ENCODE measurements around the gene LRP1B.

DNA sequence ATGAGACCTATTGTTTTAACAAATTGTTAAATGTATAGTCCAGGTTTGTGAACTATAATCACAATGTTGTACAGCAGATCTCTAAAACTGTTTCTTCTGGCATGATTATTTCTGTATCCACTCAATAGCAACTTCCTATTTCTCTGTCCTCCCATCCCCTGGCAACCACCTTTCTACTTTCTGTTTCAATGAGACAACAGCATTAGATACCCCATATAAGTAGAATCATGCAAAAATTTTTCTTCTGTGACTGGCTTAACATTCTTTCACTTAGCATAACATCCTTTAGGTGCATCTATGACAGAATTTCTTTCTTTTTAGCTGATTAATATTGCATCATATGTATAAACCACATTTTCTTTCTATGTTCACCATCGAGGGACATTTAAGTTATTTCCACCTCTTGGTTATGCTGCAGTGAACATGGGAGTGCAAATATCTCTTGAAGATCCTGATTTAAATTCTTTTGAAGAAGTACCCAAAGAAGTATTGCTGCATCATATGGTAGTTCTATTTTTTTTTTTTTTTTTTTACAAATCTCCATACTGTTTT is 713.5 kb downstream of the LRP1B start:
- TF ChIP-seq, protein P1, sequence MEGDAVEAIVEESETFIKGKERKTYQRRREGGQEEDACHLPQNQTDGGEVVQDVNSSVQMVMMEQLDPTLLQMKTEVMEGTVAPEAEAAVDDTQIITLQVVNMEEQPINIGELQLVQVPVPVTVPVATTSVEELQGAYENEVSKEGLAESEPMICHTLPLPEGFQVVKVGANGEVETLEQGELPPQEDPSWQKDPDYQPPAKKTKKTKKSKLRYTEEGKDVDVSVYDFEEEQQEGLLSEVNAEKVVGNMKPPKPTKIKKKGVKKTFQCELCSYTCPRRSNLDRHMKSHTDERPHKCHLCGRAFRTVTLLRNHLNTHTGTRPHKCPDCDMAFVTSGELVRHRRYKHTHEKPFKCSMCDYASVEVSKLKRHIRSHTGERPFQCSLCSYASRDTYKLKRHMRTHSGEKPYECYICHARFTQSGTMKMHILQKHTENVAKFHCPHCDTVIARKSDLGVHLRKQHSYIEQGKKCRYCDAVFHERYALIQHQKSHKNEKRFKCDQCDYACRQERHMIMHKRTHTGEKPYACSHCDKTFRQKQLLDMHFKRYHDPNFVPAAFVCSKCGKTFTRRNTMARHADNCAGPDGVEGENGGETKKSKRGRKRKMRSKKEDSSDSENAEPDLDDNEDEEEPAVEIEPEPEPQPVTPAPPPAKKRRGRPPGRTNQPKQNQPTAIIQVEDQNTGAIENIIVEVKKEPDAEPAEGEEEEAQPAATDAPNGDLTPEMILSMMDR (IDR thresholded peaks at IDR 0.05): no peak
- no peak for TF ChIP-seq POLR2A (IDR thresholded peaks at IDR 0.05)
